Stimulated activated CD4-positive, alpha-beta T cell treated with anti-CD3 and anti-CD28 coated beads, Interleukin-15, amount 100 ng/mL, for 48 hours (primary cell): ENCODE data around the gene OR7E24.
A peak's percentile ranks its signal among the peaks of the same experiment; 100 is the strongest.

Experiments used
- DNase-seq, 2 donors: peaks; one replicate each; pipeline ENCODE4 v3.0.0-alpha.2; 2020; ENCODE audit warnings: low read depth in 2 of 2

The OR7E24 gene

GRCh38 chr19:9250630-9251029, at the start of gene OR7E24:
Gene OR7E24 (plus strand): TSS chr19:9250930. CDS start chr19:9251044, 114 bp downstream.
- DNase-seq, result no peak

DNA sequence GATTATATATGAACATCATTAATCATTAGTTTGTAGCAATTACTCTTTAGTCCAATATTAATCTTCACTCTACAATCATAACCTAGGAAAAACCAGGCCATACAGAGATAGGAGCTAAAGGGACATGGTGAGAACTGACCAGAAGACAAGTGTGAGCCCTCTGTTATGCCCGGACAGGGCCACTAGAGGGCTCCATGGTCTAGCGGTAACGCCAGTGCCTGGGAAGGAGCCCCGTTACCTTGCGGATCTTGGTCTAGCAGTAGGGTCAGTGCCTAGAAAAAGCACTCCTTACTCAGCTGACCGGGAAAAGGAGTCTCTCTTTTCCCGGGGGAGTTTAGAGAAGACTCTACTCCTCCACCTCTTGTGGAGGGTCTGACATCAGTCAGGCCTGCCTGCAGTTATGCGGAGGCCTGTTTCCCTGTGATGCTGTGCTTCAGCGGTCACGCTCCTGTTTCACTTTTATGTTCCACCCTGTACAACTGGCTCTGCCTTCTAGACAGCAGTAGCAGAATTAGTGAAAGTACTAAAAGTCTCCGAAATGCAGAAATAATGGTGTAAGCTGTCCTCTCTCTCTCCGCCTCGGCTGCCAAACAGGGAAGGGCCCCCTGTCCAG, 45.1 kb upstream of the OR7E24 start:
- peak; percentile 16 to 41 for DNase-seq

DNA sequence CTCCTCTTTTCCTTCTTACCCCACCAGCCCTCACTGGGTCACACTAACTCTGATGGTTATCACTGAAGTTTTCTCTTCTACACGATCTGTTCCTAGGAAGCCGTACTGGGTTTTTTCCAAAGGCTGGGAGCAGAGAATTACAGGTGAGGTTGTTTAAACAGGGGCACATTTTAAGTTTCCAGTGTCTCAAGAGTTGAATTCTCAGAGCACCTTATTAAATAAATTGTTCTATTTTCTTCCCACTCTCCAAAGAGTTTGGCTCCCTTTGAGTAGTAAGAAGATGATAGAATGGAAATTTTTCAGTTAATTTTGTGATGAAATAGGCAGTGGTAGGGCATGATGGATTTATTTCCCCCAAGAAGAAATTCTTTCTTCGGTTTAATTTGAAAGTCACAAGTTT, 31.2 kb upstream of the OR7E24 start, which contains the start of gene OR7D4:
Gene OR7D4, minus strand, starts transcription at position 101 of the 400 bp plus-strand sequence. CDS start 4,752 bp downstream, outside the sequence.
- DNase-seq, result no peak

GRCh38 chr19:9251236-9251635, 506 bp downstream of the OR7E24 start:
- no peak for DNase-seq

GRCh38 chr19:9283485-9283884, 32.8 kb downstream of the OR7E24 start:
- DNase-seq, result peak in 1 of 2 donors; percentile 7

- DNase-seq, result no peak
Measured at GRCh38 chr19:9289231-9289884, 38.6 kb downstream of the OR7E24 start.

- DNase-seq, result no peak
Measured at GRCh38 chr19:9295411-9295849, 44.7 kb downstream of the OR7E24 start.

DNA sequence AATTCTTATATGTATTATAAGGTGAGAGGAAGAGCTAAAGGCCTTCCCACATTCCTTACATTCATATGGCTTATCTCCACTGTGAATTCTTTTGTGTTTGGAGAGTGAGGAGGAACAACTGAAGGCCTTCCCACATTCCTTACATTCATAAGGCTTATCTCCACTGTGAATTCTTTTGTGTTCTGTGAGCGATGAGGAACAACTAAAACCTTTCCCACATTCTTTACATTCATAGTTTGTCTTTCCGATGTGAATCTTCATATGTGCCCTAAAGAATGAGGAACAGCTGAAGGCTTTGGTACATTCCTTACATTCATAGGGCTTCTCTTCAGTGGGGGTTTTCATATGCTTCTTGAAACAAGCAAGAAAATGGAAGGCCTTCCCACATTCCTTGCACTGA, 45.6 kb downstream of the OR7E24 start:
- DNase-seq, result no peak
